Activated CD4-positive, CD25-positive, alpha-beta regulatory T cell treated with anti-CD3 and anti-CD28 coated beads, Interleukin-2, amount 50 U/mL, for 24 hours (primary cell): Measurements from ENCODE around the gene NR4A2.
"Not testable (repeated sequence)": the region's sequence is repeated elsewhere in the genome, so short reads cannot be mapped to it uniquely, and the experiment has no call there.

Experiments
- ATAC-seq, 2 donors: fragments of 150-1000 bp; cut with Tn5 transposase; one replicate each; pipeline ENCODE4 v1.10.0; 2021; ENCODE audit warnings: mild to moderate bottlenecking in 1 of 2, moderate library complexity in 1 of 2

The NR4A2 gene

DNA sequence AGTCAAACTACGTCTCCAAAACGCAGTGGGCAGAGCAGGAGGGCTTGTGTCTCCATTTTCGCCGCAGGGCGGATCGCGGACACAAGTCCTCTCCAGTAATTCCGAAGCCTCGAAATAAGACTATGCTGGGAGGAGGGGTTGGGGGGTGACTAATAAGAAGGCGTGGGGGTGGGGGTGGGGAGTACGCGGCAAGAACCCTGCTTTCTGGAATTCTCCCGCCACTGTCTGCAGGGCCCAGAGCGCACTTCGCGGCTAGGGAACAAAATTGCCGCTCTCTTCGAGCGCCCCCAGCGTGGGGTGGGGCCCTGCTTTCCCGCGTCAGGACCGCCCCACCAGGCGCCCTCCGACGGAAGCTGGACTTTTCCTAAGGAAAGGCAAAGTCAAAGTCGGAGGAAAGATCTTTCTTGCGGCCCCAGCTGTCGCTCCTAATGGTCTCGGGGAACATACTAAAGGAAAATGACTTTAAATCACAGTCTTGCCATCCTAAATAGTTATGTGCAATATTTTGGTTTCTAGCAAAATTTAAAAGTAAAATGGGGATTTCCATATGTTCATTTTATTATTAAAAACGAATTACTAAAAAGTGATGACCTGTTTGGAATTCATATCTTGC, 11.9 kb downstream of the NR4A2 start:
- no peak for ATAC-seq

- peak; percentile 34 to 36 for ATAC-seq
Measured at GRCh38 chr2:156319811-156320485, 12.6 kb downstream of the NR4A2 start.

DNA sequence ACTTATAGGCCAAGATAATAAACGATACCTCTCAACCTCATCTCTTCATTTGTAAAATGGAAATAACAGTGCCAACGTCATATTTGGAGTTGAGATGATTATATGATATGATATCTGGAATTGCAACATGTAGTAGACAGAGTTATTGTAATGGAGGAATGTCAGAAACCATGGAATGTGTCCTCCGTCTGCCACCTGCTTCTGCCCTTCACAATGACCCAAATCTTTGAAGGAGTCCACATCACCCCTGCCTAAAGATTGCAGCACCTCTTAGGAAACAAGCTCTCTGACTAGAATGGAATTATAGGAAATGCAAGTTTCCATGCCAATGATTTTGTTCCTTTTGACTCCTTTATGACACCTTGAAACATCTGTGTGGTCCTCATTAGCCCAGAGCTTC, 14.9 kb downstream of the NR4A2 start:
- ATAC-seq, result no peak

DNA sequence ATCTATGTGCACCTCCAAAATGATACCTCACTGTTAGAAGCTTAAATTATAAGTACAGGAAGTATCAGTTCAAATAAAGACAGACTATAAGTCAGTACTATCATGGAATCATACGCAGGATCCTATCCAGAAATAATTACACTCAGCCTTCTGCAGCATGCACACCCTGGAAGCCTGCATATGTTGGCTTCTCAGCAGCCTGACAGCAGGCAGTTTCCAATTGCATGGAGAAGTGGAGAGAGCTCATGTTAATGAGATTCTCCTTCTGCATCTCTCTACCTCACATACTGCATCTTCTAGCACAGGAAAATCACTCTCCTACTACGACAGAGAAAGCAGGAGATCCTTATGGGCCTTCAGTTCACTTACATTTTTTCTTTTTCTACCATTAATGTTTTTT, 20.5 kb downstream of the NR4A2 start:
- ATAC-seq, result no peak

- no peak for ATAC-seq
Measured at GRCh38 chr2:156310773-156311172, 21.7 kb downstream of the NR4A2 start.

DNA sequence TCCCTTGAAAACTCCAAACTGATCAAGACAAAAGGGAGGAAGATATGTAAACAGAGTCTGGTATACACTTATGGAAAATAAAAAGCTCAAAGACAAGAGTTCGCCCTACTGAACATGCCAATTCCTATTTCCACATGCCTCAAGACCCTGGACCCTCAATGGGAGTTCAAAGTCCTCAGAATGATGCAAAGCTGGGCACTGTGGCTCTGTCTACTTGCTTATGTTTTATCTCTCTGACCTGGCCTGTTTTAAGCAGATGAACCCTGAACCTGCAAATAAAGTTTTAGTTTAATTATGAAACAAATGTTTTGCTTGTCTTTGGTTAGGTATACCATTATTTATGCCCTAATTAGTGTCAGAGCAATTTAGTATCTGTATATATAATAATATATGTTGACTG, 22.6 kb downstream of the NR4A2 start:
- ATAC-seq, result no peak

- no peak for ATAC-seq
Measured at GRCh38 chr2:156309167-156309566, 23.4 kb downstream of the NR4A2 start.

DNA sequence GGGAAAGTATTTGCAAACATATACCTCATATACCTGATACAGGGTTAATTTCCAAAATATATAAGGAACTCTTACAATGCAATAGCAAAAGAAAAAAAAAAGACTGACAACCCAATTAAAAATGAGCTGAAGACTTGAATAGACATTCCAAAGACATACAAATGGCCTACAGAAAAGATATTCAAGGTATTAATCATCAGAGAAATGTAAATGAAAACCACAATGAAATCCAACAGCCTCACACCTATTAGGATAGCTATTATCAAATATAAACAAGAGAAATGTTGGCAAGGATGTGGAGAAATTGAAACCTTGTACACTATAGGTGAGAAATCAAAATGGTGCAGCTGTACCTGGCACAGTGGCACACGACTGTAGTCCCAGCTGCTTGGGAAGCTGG, 25.7 kb downstream of the NR4A2 start:
- ATAC-seq, result no peak

GRCh38 chr2:156305121-156305520, 27.4 kb downstream of the NR4A2 start:
- no peak for ATAC-seq

GRCh38 chr2:156300337-156300736, 32.2 kb downstream of the NR4A2 start:
- no peak for ATAC-seq

GRCh38 chr2:156294945-156295580, 37.5 kb downstream of the NR4A2 start:
- peak; percentile 48 to 63 for ATAC-seq

- not testable (repeated sequence) for ATAC-seq
Measured at GRCh38 chr2:156293382-156293781, 39.1 kb downstream of the NR4A2 start.

DNA sequence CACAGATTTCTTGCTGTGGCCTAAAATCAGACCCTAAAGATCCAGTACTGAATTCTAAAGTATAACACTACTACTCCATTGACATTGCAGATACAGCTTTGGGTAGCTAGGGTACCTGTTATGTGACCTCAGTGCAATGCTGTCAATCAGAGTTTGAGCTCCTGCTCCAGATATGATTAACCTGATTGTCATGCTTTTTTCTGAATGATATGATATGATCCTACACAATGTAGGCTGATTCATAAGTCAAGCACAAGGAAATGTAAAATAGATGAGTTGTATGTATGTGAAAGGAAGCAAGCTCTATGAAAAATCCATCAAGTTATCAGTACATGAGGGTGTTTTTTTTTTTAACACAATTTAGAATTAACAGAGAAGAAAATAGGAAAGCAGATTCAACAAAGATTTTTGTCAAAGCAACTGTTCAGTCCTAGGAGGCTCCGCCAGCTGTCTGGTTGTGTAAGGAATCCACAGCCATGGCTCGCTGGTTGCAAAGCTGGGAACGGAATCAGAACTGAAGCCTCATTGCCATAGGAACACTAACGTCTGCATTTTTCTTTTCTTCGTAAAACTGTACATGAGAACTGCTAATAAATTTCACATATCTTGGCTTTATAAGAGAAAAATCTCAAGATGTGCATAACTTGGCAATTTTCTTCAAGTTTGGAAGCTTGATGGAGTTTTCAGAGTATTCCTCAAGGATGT, 52.9 kb downstream of the NR4A2 start:
- no peak for ATAC-seq
